Measurements from ENCODE around the gene PARP14.

The PARP14 gene

GRCh38 chr3:122770521-122771202, 90.0 kb downstream of the PARP14 start:
- DNase-seq (ENCODE audit: low spot score): no peak

GRCh38 chr3:122772827-122773226, 92.2 kb downstream of the PARP14 start:
- no peak for DNase-seq (ENCODE audit: low spot score)

GRCh38 chr3:122773944-122774509, 93.4 kb downstream of the PARP14 start:
- DNase-seq (ENCODE audit: low spot score): no peak

GRCh38 chr3:122774564-122774963, 93.9 kb downstream of the PARP14 start:
- DNase-seq (ENCODE audit: low spot score): no peak

- DNase-seq (ENCODE audit: low spot score): no peak
Observed at GRCh38 chr3:122776675-122777468, 96.2 kb downstream of the PARP14 start.

GRCh38 chr3:122777563-122777962, 96.9 kb downstream of the PARP14 start:
- no peak for DNase-seq (ENCODE audit: low spot score)

Measured in CD4-positive, alpha-beta T cell treated with Interleukin-15 for 4 hours (primary cell).